ENCODE measurements around the gene PAGR1. TPM values are rescaled to one million over a fixed set of nuclear protein-coding genes. Genes with fewer than 3 reads are reported as not detected.

The PAGR1 gene
- total RNA-seq, 4 donors from 2014 or later = 28.0 to 33.5 (median 32.1) TPM

DNA sequence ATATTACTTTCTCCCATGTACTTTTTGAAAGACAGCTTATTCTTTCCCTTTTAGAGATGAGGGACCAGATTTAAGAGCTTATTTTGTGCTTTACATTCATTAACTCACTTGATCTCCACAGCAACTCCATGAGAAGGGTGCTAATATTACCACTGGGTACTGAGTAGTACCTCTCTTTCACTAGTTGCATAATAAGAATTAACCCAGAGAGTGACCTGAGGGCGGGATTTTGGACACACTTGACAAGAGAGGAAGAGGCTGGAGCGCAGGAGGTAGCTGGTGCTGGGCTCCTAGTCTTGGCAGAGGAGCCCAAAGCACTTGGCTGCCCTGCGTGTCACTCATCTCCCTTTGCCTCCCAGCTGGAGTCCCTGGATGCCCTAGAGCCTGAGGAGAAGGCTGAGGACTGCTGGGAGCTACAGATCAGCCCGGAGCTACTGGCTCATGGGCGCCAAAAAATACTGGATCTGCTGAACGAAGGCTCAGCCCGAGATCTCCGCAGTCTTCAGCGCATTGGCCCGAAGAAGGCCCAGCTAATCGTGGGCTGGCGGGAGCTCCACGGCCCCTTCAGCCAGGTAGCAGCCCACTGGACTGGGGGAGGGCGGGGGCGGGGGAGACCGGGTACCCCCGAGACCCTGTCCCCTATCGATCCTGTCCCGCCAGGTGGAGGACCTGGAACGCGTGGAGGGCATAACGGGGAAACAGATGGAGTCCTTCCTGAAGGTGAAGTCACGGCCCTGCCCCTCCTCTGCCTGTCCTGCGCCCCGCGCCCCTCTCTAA lies 11.3 kb upstream of the PAGR1 start:
- DNase-seq (ENCODE audit: low spot score in 2 of 2) = peak in 1 of 2 donors; percentile 88
- no peak for TF ChIP-seq CTCF (IDR thresholded peaks at IDR 0.05)
- TF ChIP-seq POLR2A (IDR thresholded peaks at IDR 0.05) = no peak
- H3K4me3 ChIP-seq (ENCODE audit: low read depth, poor library complexity, severe bottlenecking) = peak overlapping the region; percentile 84
- intact Hi-C loops (cut with DNase I; ENCODE audit: low total_unique reads) = no loop called here
- WGBS, 2 donors = 4 to 10% methylated on average over 22 to 23 of the region's 26 CpGs

- 1% methylated on average over 44 to 63 of the region's 103 CpGs for WGBS, 2 donors
- H3K4me3 ChIP-seq (ENCODE audit: low read depth, poor library complexity, severe bottlenecking) = peak overlapping the region; percentile 84
- TF ChIP-seq CTCF (IDR thresholded peaks at IDR 0.05) = no peak
- peak in 1 of 2 donors; percentile 89 for TF ChIP-seq POLR2A (IDR thresholded peaks at IDR 0.05)
- intact Hi-C loops (cut with DNase I; ENCODE audit: low total_unique reads) = no loop called here
- peak; percentile 97 to 99 for DNase-seq (ENCODE audit: low spot score in 2 of 2)
Measured at GRCh38 chr16:29805232-29806098, 10.5 kb upstream of the PAGR1 start.

GRCh38 chr16:29806099-29806579 lies 9.8 kb upstream of the PAGR1 start, which contains the start of gene MAZ:
TSS of gene MAZ (plus strand) at chr16:29806529. CDS start at chr16:29806702, 173 bp downstream.
- intact Hi-C loops (cut with DNase I; ENCODE audit: low total_unique reads) = no loop called here
- no peak for DNase-seq (ENCODE audit: low spot score in 2 of 2)
- 0% methylated on average over 3 of the region's 67 CpGs; no CpG with 5 or more reads in 1 of the 2 donors for WGBS, 2 donors
- no peak for TF ChIP-seq POLR2A (IDR thresholded peaks at IDR 0.05)
- TF ChIP-seq CTCF (IDR thresholded peaks at IDR 0.05) = no peak
- H3K4me3 ChIP-seq (ENCODE audit: low read depth, poor library complexity, severe bottlenecking) = peak within 1 kb of the TSS; percentile 71

DNA sequence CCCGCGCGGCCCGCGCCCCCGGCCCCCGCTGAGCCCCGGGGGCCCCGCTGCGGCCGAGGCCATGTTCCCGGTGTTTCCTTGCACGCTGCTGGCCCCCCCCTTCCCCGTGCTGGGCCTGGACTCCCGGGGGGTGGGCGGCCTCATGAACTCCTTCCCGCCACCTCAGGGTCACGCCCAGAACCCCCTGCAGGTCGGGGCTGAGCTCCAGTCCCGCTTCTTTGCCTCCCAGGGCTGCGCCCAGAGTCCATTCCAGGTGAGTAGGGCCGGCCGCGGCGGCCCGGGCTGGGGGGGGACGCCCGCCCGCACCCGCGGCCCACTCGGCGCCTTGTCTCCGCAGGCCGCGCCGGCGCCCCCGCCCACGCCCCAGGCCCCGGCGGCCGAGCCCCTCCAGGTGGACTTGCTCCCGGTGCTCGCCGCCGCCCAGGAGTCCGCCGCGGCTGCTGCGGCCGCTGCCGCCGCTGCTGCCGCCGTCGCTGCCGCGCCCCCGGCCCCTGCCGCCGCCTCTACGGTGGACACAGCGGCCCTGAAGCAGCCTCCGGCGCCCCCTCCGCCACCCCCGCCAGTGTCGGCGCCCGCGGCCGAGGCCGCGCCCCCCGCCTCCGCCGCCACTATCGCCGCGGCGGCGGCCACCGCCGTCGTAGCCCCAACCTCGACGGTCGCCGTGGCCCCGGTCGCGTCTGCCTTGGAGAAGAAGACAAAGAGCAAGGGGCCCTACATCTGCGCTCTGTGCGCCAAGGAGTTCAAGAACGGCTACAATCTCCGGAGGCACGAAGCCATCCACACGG lies 9.1 kb upstream of the PAGR1 start:
- TF ChIP-seq POLR2A (IDR thresholded peaks at IDR 0.05) = no peak
- no peak for TF ChIP-seq CTCF (IDR thresholded peaks at IDR 0.05)
- DNase-seq (ENCODE audit: low spot score in 2 of 2) = peak in 1 of 2 donors; percentile 92
- peak overlapping the region; percentile 71 for H3K4me3 ChIP-seq (ENCODE audit: low read depth, poor library complexity, severe bottlenecking)
- intact Hi-C loops (cut with DNase I; ENCODE audit: low total_unique reads) = no loop called here
- WGBS, 2 donors = 1 to 3% methylated on average over 11 to 49 of the region's 99 CpGs

Data from lower leg skin (tissue), 4 donors.